Measurements from ENCODE around the gene MEGF6.

The MEGF6 gene

GRCh38 chr1:3465935-3466321 is 145.4 kb downstream of the MEGF6 start:
- no peak for DNase-seq

- DNase-seq = no peak
These were observed 146.0 kb downstream of the MEGF6 start for GRCh38 chr1:3465091-3465934.

- no peak for DNase-seq
These were observed 146.7 kb downstream of the MEGF6 start for GRCh38 chr1:3464649-3465025.

GRCh38 chr1:3463891-3464648 is 147.2 kb downstream of the MEGF6 start:
- DNase-seq = no peak

- DNase-seq = no peak
These were observed 147.9 kb downstream of the MEGF6 start for GRCh38 chr1:3463408-3463863.

- DNase-seq = no peak
These were observed 148.3 kb downstream of the MEGF6 start for GRCh38 chr1:3463013-3463385.

GRCh38 chr1:3462356-3463012 is 148.8 kb downstream of the MEGF6 start:
- DNase-seq = no peak

- DNase-seq = no peak
These were observed 149.4 kb downstream of the MEGF6 start for GRCh38 chr1:3461934-3462275.

GRCh38 chr1:3461238-3461933 is 149.9 kb downstream of the MEGF6 start:
- DNase-seq = no peak

- DNase-seq = no peak
These were observed 150.6 kb downstream of the MEGF6 start for GRCh38 chr1:3460672-3461131.

- DNase-seq = no peak
These were observed 151.2 kb downstream of the MEGF6 start for GRCh38 chr1:3459940-3460671.

- no peak for DNase-seq
These were observed 152.0 kb downstream of the MEGF6 start for GRCh38 chr1:3459051-3459908.

GRCh38 chr1:3457910-3458883 is 153.1 kb downstream of the MEGF6 start:
- DNase-seq = no peak

- DNase-seq = no peak
These were observed 154.1 kb downstream of the MEGF6 start for GRCh38 chr1:3456964-3457909.

GRCh38 chr1:3456449-3456963 is 154.8 kb downstream of the MEGF6 start:
- no peak for DNase-seq

GRCh38 chr1:3455670-3456448 is 155.4 kb downstream of the MEGF6 start:
- DNase-seq = no peak

GRCh38 chr1:3454811-3455618 is 156.3 kb downstream of the MEGF6 start:
- no peak for DNase-seq
